WTC11 (cell line): ENCODE results near the gene PMP22.

Experiments
- TF ChIP-seq, protein P1 (sequence below): fragments of 200-600 bp; IDR thresholded peaks from 2 replicates; pipeline ENCODE4 v1.8.0; 2022; ENCODE audit warnings: antibody characterized with exemption
- TF ChIP-seq, protein P2 (sequence below): sonication (generic); formaldehyde crosslinking; IDR thresholded peaks from 2 replicates; pipeline ENCODE4 v1.8.0; 2022; ENCODE audit warnings: mild to moderate bottlenecking, missing genetic modification reagents

DNA sequence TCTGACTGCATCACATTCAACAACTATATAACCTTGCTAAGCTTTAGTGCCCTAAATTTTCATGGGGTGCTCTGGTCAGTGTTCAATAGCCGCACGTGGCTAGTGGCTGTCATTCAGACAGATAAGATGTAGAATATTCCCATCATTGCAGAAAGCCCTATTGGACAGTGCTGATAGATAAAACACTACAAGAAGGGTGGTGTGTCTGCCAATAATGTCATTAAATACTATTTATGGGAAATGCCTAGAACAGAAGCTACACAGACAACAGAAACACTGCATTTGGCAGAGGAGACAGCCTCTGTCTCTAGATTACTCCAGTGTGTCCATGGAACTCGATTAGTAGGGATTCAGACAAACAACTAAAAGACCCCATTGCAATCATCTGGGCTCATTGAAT lies 28.4 kb upstream of the PMP22 start:
- TF ChIP-seq, protein P1, sequence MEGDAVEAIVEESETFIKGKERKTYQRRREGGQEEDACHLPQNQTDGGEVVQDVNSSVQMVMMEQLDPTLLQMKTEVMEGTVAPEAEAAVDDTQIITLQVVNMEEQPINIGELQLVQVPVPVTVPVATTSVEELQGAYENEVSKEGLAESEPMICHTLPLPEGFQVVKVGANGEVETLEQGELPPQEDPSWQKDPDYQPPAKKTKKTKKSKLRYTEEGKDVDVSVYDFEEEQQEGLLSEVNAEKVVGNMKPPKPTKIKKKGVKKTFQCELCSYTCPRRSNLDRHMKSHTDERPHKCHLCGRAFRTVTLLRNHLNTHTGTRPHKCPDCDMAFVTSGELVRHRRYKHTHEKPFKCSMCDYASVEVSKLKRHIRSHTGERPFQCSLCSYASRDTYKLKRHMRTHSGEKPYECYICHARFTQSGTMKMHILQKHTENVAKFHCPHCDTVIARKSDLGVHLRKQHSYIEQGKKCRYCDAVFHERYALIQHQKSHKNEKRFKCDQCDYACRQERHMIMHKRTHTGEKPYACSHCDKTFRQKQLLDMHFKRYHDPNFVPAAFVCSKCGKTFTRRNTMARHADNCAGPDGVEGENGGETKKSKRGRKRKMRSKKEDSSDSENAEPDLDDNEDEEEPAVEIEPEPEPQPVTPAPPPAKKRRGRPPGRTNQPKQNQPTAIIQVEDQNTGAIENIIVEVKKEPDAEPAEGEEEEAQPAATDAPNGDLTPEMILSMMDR: no peak
- TF ChIP-seq, protein P2, sequence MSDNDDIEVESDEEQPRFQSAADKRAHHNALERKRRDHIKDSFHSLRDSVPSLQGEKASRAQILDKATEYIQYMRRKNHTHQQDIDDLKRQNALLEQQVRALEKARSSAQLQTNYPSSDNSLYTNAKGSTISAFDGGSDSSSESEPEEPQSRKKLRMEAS: no peak
